IMR-90 (cell line): ENCODE data around the gene HSPH1. TPM values are rescaled to one million over a fixed set of nuclear protein-coding genes. Genes with fewer than 3 reads are reported as not detected.

Experiments
- ATAC-seq: fragments of 200-7000 bp; cut with Tn5 transposase; 2 replicates; pipeline ENCODE4 v1.9.1; 2020; ENCODE audit warnings: low read depth, mild to moderate bottlenecking, moderate library complexity
- BruUV-seq: library from RNA; stranded (reverse); fragments of 400-500 nt; replicated peaks from 2 replicates; lab custom pipeline; 2021; lab: Mats Ljungman, UMichigan
- CTCF ChIA-PET: fragments of 300-600 bp; formaldehyde crosslinking; extraction: SDS; loops from one replicate; lab custom pipeline; 2021; ENCODE audit warnings: antibody characterized with exemption; lab: Yijun Ruan, JAX
- POLR2A ChIA-PET: fragments of 300-600 bp; sonication (Branson Sonifier 250); formaldehyde crosslinking; loops from one replicate; lab custom pipeline; 2022; ENCODE audit warnings: antibody characterized with exemption; ENCODE audit not compliant: unreplicated experiment; lab: Charles Lee
- DNase-seq: peaks from one replicate; pipeline ENCODE4 v3.0.0; 2013
- H2AFZ ChIP-seq: replicated peaks from 2 replicates; pipeline ENCODE3; 2013; ENCODE audit warnings: low read length, mild to moderate bottlenecking; ENCODE audit not compliant: poor library complexity
- H2AK5ac ChIP-seq: 2 replicates; pipeline ENCODE4 v1.6.1; 2013; ENCODE audit warnings: low read depth, low read length, inconsistent platforms
- H2AK9ac ChIP-seq: replicated peaks from 2 replicates; pipeline ENCODE3; 2013; ENCODE audit warnings: mild to moderate bottlenecking, low read depth, low read length, moderate library complexity; ENCODE audit not compliant: poor library complexity
- H2BK120ac ChIP-seq: 2 replicates; pipeline ENCODE4 v1.6.1; 2013; ENCODE audit warnings: low read depth, low read length, inconsistent platforms
- H2BK15ac ChIP-seq: 3 replicates; pipeline ENCODE4 v1.6.1; 2013; ENCODE audit warnings: low read depth, low read length, inconsistent platforms
- H2BK20ac ChIP-seq: 2 replicates; pipeline ENCODE4 v1.6.1; 2013; ENCODE audit warnings: low read depth, mild to moderate bottlenecking, inconsistent platforms, low read length, moderate library complexity
- H2BK5ac ChIP-seq: 2 replicates; pipeline ENCODE4 v1.6.1; 2013; ENCODE audit warnings: mild to moderate bottlenecking, low read depth, low read length, inconsistent platforms; ENCODE audit not compliant: poor library complexity, severe bottlenecking
- H3K14ac ChIP-seq: replicated peaks from 2 replicates; pipeline ENCODE4 v1.6.1; 2013; ENCODE audit warnings: low read depth, low read length, inconsistent platforms
- H3K18ac ChIP-seq: 2 replicates; pipeline ENCODE4 v1.6.1; 2013; ENCODE audit warnings: low read depth, low read length, control low read depth
- H3K23ac ChIP-seq: 2 replicates; pipeline ENCODE4 v1.6.1; 2013; ENCODE audit warnings: low read depth, low read length, inconsistent platforms
- H3K27ac ChIP-seq: 2 replicates; pipeline ENCODE4 v1.5.1; 2013; ENCODE audit warnings: mild to moderate bottlenecking, control low read depth, low read length; ENCODE audit not compliant: insufficient read depth
- H3K27me3 ChIP-seq: 2 replicates; pipeline ENCODE4 v1.6.1; 2013; ENCODE audit warnings: low read length; ENCODE audit not compliant: control insufficient read depth, insufficient read depth
- H3K36me3 ChIP-seq: 2 replicates; pipeline ENCODE4 v1.6.1; 2013; ENCODE audit warnings: low read length, mixed read lengths; ENCODE audit not compliant: control insufficient read depth, insufficient read depth
- H3K4ac ChIP-seq: 2 replicates; pipeline ENCODE4 v1.6.1; 2013; ENCODE audit warnings: low read depth, low read length, inconsistent platforms
- H3K4me1 ChIP-seq: 2 replicates; pipeline ENCODE4 v1.6.1; 2013; ENCODE audit warnings: low read length, mixed read lengths; ENCODE audit not compliant: control insufficient read depth, insufficient read depth
- H3K4me2 ChIP-seq: 2 replicates; pipeline ENCODE4 v1.6.1; 2013; ENCODE audit warnings: low read depth, mild to moderate bottlenecking, control low read depth, low read length, moderate library complexity
- H3K4me3 ChIP-seq: 2 replicates; pipeline ENCODE4 v1.5.1; 2013; ENCODE audit warnings: low read depth, mild to moderate bottlenecking, control low read depth, low read length, moderate library complexity; ENCODE audit not compliant: insufficient read depth
- H3K56ac ChIP-seq: 2 replicates; pipeline ENCODE4 v1.6.1; 2013; ENCODE audit warnings: low read length, inconsistent platforms; ENCODE audit not compliant: insufficient read depth; ENCODE audit errors: extremely low read depth
- H3K79me1 ChIP-seq, 2 experiments: 2 replicates each; pipeline ENCODE4 v1.6.1; 2013; ENCODE audit warnings: low read length in 2 of 2, inconsistent platforms in 1 of 2, low read depth in 1 of 2
- H3K9ac ChIP-seq: 2 replicates; pipeline ENCODE4 v1.6.1; 2013; ENCODE audit warnings: low read depth, low read length, control low read depth
- H3K9me1 ChIP-seq: 2 replicates; pipeline ENCODE4 v1.6.1; 2013; ENCODE audit warnings: low read length, inconsistent platforms; ENCODE audit not compliant: insufficient read depth
- H3K9me3 ChIP-seq: 2 replicates; pipeline ENCODE4 v1.6.1; 2013; ENCODE audit warnings: low read length; ENCODE audit not compliant: control insufficient read depth, insufficient read depth
- H4K20me1 ChIP-seq: 2 replicates; pipeline ENCODE4 v1.6.1; 2013; ENCODE audit warnings: low read length, inconsistent platforms; ENCODE audit not compliant: insufficient read depth
- H4K5ac ChIP-seq: 2 replicates; pipeline ENCODE4 v1.6.1; 2013; ENCODE audit warnings: mild to moderate bottlenecking, low read depth, low read length, control low read depth
- H4K8ac ChIP-seq, 2 experiments: 2 replicates each; pipeline ENCODE4 v1.6.1; 2013; ENCODE audit warnings: low read depth in 2 of 2, low read length in 2 of 2, control low read depth in 1 of 2, inconsistent platforms in 1 of 2
- H4K91ac ChIP-seq: 2 replicates; pipeline ENCODE4 v1.6.1; 2013; ENCODE audit warnings: low read depth, low read length, inconsistent platforms; ENCODE audit not compliant: insufficient read depth
- CEBPB ChIP-seq: IDR thresholded peaks from 2 replicates; pipeline ENCODE4 v1.6.1; 2012; ENCODE audit warnings: low read depth, low read length, improper control_type of control experiment
- ELK1 ChIP-seq: fragments of 150-350 bp; IDR thresholded peaks from 2 replicates; pipeline ENCODE4 v1.6.1; 2016; ENCODE audit warnings: low read depth, mild to moderate bottlenecking, low read length, moderate library complexity, borderline replicate concordance
- MAFK ChIP-seq: IDR thresholded peaks from 2 replicates; pipeline ENCODE4 v1.6.1; 2012; ENCODE audit warnings: low read depth, low read length, improper control_type of control experiment
- NFE2L2 ChIP-seq: fragments of 150-350 bp; IDR thresholded peaks from 2 replicates; pipeline ENCODE4 v1.6.1; 2016; ENCODE audit warnings: low read depth, mild to moderate bottlenecking, low read length
- RAD21 ChIP-seq: IDR thresholded peaks from 2 replicates; pipeline ENCODE4 v1.6.1; 2012; ENCODE audit warnings: low read length, improper control_type of control experiment
- WGBS, 2 experiments: methylation state at CpG; one replicate each; pipeline versions ENCODE4 v1.1.5 to v1.1.7; 2013; ENCODE audit warnings: missing lambda C conversion rate in 2 of 2; ENCODE audit not compliant: insufficient read length in 1 of 2; ENCODE audit errors: extremely low coverage in 2 of 2; 5-methylcytosine and 5-hydroxymethylcytosine counted together
- dilution Hi-C: fragments of 300-500 bp; cut with HindIII; formaldehyde crosslinking; loops from one replicate; pipeline ENCODE4 v1.14.3; 2018; ENCODE audit warnings: low sequenced_read_pairs; ENCODE audit not compliant: unreplicated experiment
- in situ Hi-C: fragments of 300-500 bp; cut with MboI; formaldehyde crosslinking; loops from 3 replicates; pipeline ENCODE4 v1.14.3; 2019; ENCODE audit warnings: low sequenced_read_pairs, inconsistent platforms, mixed read lengths
- intact Hi-C: fragments of 100-400 bp; cut with micrococcal nuclease; formaldehyde crosslinking; loops from 2 replicates; pipeline ENCODE4 v1.10.0; 2022
- polyA plus RNA-seq, 3 experiments: library from polyadenylated mRNA; depleted of rRNA; stranded (reverse); fragments of >200 nt; gene quantifications; 2 replicates each; pipeline ENCODE4 v1.2.3, GENCODE V29; 2012; ENCODE audit warnings: low replicate concordance in 1 of 3
- total RNA-seq: library from RNA; depleted of rRNA; stranded (reverse); fragments of >200 nt; gene quantifications from 2 replicates; pipeline ENCODE4 v1.2.3, GENCODE V29; 2012

HSPH1 gene
- total and polyA plus RNA-seq, 2 of the 4 experiments (the other 2 are of a cell fraction) = 36.8 to 40.3 TPM

- no peak overlapping the region for H2BK15ac ChIP-seq
- CTCF ChIA-PET = no interaction called here
- H3K9me3 ChIP-seq = no peaks in the 10 kb centered on the region
- no peak overlapping the region for H3K14ac ChIP-seq
- H3K4me1 ChIP-seq = no peaks in the 10 kb centered on the region; the same call in 1 of the 2 replicates
- H2AFZ ChIP-seq = no peak overlapping the region
- H2BK120ac ChIP-seq = no peak overlapping the region
- H3K36me3 ChIP-seq = no peaks in the 10 kb centered on the region
- 89% methylated on average over 5 of the region's 8 CpGs; no CpG with 5 or more reads in 1 of the 2 experiments for WGBS, 2 experiments
- dilution Hi-C loops (no loop called here), in situ Hi-C loops (no loop called here), intact Hi-C loops (no loop called here)
- H2BK20ac ChIP-seq = no peak overlapping the region
- H3K4me3 ChIP-seq = no peak overlapping the region
- H3K27me3 ChIP-seq = peaks cover 87% of the 10 kb centered on the region
- H3K56ac ChIP-seq = no peak overlapping the region
- no peak overlapping the region for H4K8ac ChIP-seq
- TF ChIP-seq ELK1 = no peak
- TF ChIP-seq RAD21 = no peak
- no peak for TF ChIP-seq NFE2L2
- TF ChIP-seq CEBPB = 0 out of 2 replicates have a peak, but pooled peaks have one; percentile 23
- TF ChIP-seq MAFK = no peak
- H2BK5ac ChIP-seq = no peak overlapping the region
- ATAC-seq (no peak), DNase-seq (peak; percentile 11)
- POLR2A ChIA-PET = no interaction called here
- no peak overlapping the region for H3K23ac ChIP-seq
- no peaks in the 10 kb centered on the region for H3K9me1 ChIP-seq
- H3K9ac ChIP-seq = no peak overlapping the region
- no peaks in the 10 kb centered on the region for H3K79me1 ChIP-seq
- H4K91ac ChIP-seq = no peak overlapping the region
- no peak overlapping the region for H3K4ac ChIP-seq
- no peak overlapping the region for H3K27ac ChIP-seq
- no peak overlapping the region; the same call in 1 of the 2 replicates for H3K4me2 ChIP-seq
- H2AK9ac ChIP-seq = no peak overlapping the region
- no peaks in the 10 kb centered on the region for H4K20me1 ChIP-seq
- no peak overlapping the region for H3K18ac ChIP-seq
- no peak overlapping the region for H2AK5ac ChIP-seq
- BruUV-seq = no TSS peak
- H4K5ac ChIP-seq = no peak overlapping the region
Observed at GRCh38 chr13:31119966-31120700, 41.6 kb downstream of the HSPH1 start.
